Measurements from ENCODE around the gene TRAPPC8. TPM values are rescaled to one million over a fixed set of nuclear protein-coding genes. Genes with fewer than 3 reads are reported as not detected.
"Not testable (repeated sequence)": the region's sequence is repeated elsewhere in the genome, so short reads cannot be mapped to it uniquely, and the experiment has no call there.

Gene TRAPPC8
- total RNA-seq, 1 donor from 2014 or later, result 51.5 TPM

GRCh38 chr18:31819106-31819924, 123.6 kb downstream of the TRAPPC8 start:
- TF ChIP-seq CTCF (IDR thresholded peaks at IDR 0.05), result peak; percentile 85
- TF ChIP-seq EZH2phosphoT487 (IDR thresholded peaks at IDR 0.05), result no peak
- Mint-ChIP-seq H3K4me3 (no peak overlapping the region), H3K36me3 (no peaks in the 10 kb centered on the region), H3K9me3 (no peaks in the 10 kb centered on the region), H3K4me1 (peaks cover 3% of the 10 kb centered on the region), H3K27ac (peak overlapping the region; percentile 51), H3K27me3 (ENCODE audit: insufficient read depth, low read depth) (peaks cover 2% of the 10 kb centered on the region)
- Histone ChIP-seq H3K36me3 (no peaks in the 10 kb centered on the region), H2AFZ (replicated peaks) (peak overlapping the region; percentile 61), H3K27me3 (no peaks in the 10 kb centered on the region), H3K4me3 (no peak overlapping the region), H3K79me2 (ENCODE audit: low read depth) (no peaks in the 10 kb centered on the region), H3K27ac (no peak overlapping the region), H4K20me1 (ENCODE audit: low read depth) (no peaks in the 10 kb centered on the region), H3K4me1 (no peaks in the 10 kb centered on the region), H3K9ac (no peak overlapping the region), H3K9me3 (ENCODE audit: low read depth) (no peaks in the 10 kb centered on the region), H3F3A (ENCODE audit: low read depth) (no peaks in the 10 kb centered on the region), H3K4me2 (no peak overlapping the region)
- peak; percentile 70 for DNase-seq (ENCODE audit: low spot score)

GRCh38 chr18:31814132-31814531, 128.8 kb downstream of the TRAPPC8 start:
- Mint-ChIP-seq H3K4me3 (no peak overlapping the region), H3K36me3 (no peaks in the 10 kb centered on the region), H3K4me1 (no peaks in the 10 kb centered on the region), H3K27me3 (ENCODE audit: insufficient read depth, low read depth) (peaks cover 2% of the 10 kb centered on the region), H3K27ac (no peak overlapping the region), H3K9me3 (no peaks in the 10 kb centered on the region)
- H3K27me3 ChIP-seq, result no peaks in the 10 kb centered on the region
- DNase-seq (ENCODE audit: low spot score), result no peak
- H3K9ac ChIP-seq, result no peak overlapping the region
- H3K9me3 ChIP-seq (ENCODE audit: low read depth), result no peaks in the 10 kb centered on the region
- no peak overlapping the region for H3K4me3 ChIP-seq
- H3K4me1 ChIP-seq, result no peaks in the 10 kb centered on the region
- H3K36me3 ChIP-seq, result no peaks in the 10 kb centered on the region
- no peak overlapping the region for H3K27ac ChIP-seq
- H3K79me2 ChIP-seq (ENCODE audit: low read depth), result no peaks in the 10 kb centered on the region
- H3F3A ChIP-seq (ENCODE audit: low read depth), result no peaks in the 10 kb centered on the region
- no peaks in the 10 kb centered on the region for H4K20me1 ChIP-seq (ENCODE audit: low read depth)
- TF ChIP-seq EZH2phosphoT487 (IDR thresholded peaks at IDR 0.05), result no peak
- no peak for TF ChIP-seq CTCF (IDR thresholded peaks at IDR 0.05)
- no peak for TF ChIP-seq EZH2 (IDR thresholded peaks at IDR 0.05)
- no peak overlapping the region for H3K4me2 ChIP-seq
- H2AFZ ChIP-seq (replicated peaks), result no peak overlapping the region

- not testable (repeated sequence) for H3K4me1 ChIP-seq; DNase-seq (ENCODE audit: low spot score); H3K27ac ChIP-seq; H3F3A ChIP-seq (ENCODE audit: low read depth); H3K9ac ChIP-seq; H3K4me3 ChIP-seq; H3K9me3 ChIP-seq (ENCODE audit: low read depth); H4K20me1 ChIP-seq (ENCODE audit: low read depth); H3K4me1 Mint-ChIP-seq; H3K4me2 ChIP-seq; H3K9me3 Mint-ChIP-seq; H3K79me2 ChIP-seq (ENCODE audit: low read depth); H3K27me3 ChIP-seq; H3K27me3 Mint-ChIP-seq (ENCODE audit: insufficient read depth, low read depth); H3K27ac Mint-ChIP-seq; H3K4me3 Mint-ChIP-seq; H3K36me3 ChIP-seq; H3K36me3 Mint-ChIP-seq; H2AFZ ChIP-seq (replicated peaks)
Observed at GRCh38 chr18:31810336-31811130, 132.4 kb downstream of the TRAPPC8 start.

- H3K27ac ChIP-seq; H3K4me3 Mint-ChIP-seq; H3F3A ChIP-seq (ENCODE audit: low read depth); H3K4me3 ChIP-seq; H3K9me3 ChIP-seq (ENCODE audit: low read depth); H3K4me1 ChIP-seq; H3K4me2 ChIP-seq; H2AFZ ChIP-seq (replicated peaks); H3K27me3 ChIP-seq; H3K9ac ChIP-seq; H3K36me3 ChIP-seq; DNase-seq (ENCODE audit: low spot score); H3K4me1 Mint-ChIP-seq; H3K27me3 Mint-ChIP-seq (ENCODE audit: insufficient read depth, low read depth); H3K9me3 Mint-ChIP-seq; H3K27ac Mint-ChIP-seq; H4K20me1 ChIP-seq (ENCODE audit: low read depth); H3K36me3 Mint-ChIP-seq; H3K79me2 ChIP-seq (ENCODE audit: low read depth): not testable (repeated sequence)
Observed at GRCh38 chr18:31809049-31809448, 133.9 kb downstream of the TRAPPC8 start.

Data from neural progenitor cell (in vitro differentiated cells).